ENCODE measurements around the gene ATG2A. TPM values are rescaled to one million over a fixed set of nuclear protein-coding genes. Genes with fewer than 3 reads are reported as not detected.

ATG2A gene
- total and polyA plus RNA-seq, 9 of the 15 experiments (the other 6 are each of a cell fraction or from before 2014, with no cell fraction given), result 0.25 to 45.9 (median 5.2) TPM

DNA sequence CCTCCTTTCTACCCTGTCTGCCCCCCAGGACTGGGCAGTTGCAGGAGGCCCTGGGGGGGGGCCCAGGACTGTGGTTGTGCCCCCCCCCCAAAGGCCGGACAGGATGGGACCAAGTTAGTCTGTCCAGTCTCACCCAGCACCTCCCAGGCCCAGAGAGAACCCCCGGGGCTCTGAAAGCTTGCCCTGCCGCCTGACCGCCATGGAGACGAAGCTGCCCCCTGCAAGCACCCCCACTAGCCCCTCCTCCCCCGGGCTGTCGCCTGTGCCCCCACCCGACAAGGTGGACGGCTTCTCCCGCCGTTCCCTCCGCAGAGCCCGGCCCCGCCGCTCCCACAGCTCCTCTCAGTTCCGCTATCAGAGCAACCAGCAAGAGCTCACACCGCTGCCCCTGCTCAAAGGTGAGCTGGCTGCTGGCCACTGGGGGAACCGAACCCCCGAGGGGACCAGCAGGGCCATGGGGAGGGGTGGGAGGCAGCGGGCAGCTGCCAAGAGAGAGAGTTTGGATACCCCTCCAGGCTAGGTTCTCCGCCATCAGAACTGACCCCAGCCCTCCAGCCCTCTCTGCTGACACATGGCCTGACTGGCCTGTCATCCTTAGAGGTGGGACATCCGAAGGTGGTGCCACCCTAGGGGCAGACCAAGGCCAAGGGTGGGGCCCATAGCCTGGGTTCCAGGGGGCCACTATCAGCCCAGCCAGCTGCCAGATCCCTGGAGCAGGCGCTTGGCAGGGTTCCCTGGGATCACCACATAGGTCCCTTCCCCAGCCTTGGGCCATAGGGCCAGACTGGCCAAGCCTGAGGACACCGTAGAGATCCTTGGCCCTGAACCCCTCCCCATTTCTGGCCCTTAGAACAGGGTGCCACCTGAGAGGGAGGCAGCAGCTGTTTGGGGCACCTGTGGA is 8.8 kb upstream of the ATG2A start:
- no peak overlapping the region for H2AFZ ChIP-seq (ENCODE audit: low read depth, low read length)
- H4K20me1 ChIP-seq (replicated peaks; ENCODE audit: control insufficient read depth, insufficient read depth, low read length), result no peaks in the 10 kb centered on the region
- no peaks in the 10 kb centered on the region for H3K36me3 ChIP-seq (ENCODE audit: control insufficient read depth, insufficient read depth, low read length)
- intact Hi-C loops (cut with micrococcal nuclease), result loop anchor here (2.0 kb wide), 1 partner anchor 71 kb away; the partner anchor contains the start of gene BATF2
- no peaks in the 10 kb centered on the region for H3K27me3 ChIP-seq (ENCODE audit: control insufficient read depth in 2 of 2, insufficient read depth in 2 of 2, low read length in 2 of 2)
- ChIA-PET CTCF (ENCODE audit: low intra/inter-chr PET ratio) (no interaction called here), POLR2A (interaction anchor here (0.6 to 2.6 kb wide), 5 partner anchors 8 to 196 kb away, joined by 3 to 14 read pairs (median 3); partner anchors contain the start of genes BATF2, GPHA2 and MRPL49)
- in situ Hi-C loops (cut with MboI), result no loop called here
- H3K4me2 ChIP-seq (ENCODE audit: insufficient read depth, low read length), result no peak overlapping the region
- 75% methylated on average over 6 of the region's 24 CpGs for WGBS (ENCODE audit: insufficient coverage, low coverage, missing lambda C conversion rate)
- no peaks in the 10 kb centered on the region for H3K9me3 ChIP-seq (replicated peaks; ENCODE audit: control insufficient read depth, insufficient read depth, low read depth, low read length)
- H3K27ac ChIP-seq (ENCODE audit: extremely low read depth, low read depth, low read length), result no peak overlapping the region
- H3K79me2 ChIP-seq (ENCODE audit: control insufficient read depth, insufficient read depth, low read length), result no peaks in the 10 kb centered on the region
- 0 out of 2 replicates have a peak overlapping the region, but pooled peaks have one; percentile 60 for H3K4me3 ChIP-seq
- peak overlapping the region in 1 of 2 experiments; percentile 87; a peak in 3 of 4 replicates for H3K9ac ChIP-seq (ENCODE audit: insufficient read depth in 1 of 2, low read depth in 2 of 2, low read length in 2 of 2)
- BruUV-seq (replicated peaks), result no TSS peak
- DNase-seq (ENCODE audit: extremely low read depth in 1 of 4, low spot score in 3 of 4), result peak in 2 of 4 experiments; percentile 18 to 37
- no peaks in the 10 kb centered on the region for H3K9me1 ChIP-seq (ENCODE audit: control insufficient read depth, insufficient read depth, low read length)
- no peak for FAIRE-seq
- no peak for ATAC-seq
- peaks cover 14 to 41% of the 10 kb centered on the region in 2 experiments; a peak in 4 of 5 replicates for H3K4me1 ChIP-seq (replicated peaks in 1 of 2; ENCODE audit: control insufficient read depth in 2 of 2, insufficient read depth in 2 of 2, low read length in 2 of 2)
- no peak for TF ChIP-seq ZNF79 (CRISPR knock-in tag; IDR thresholded peaks at IDR 0.05; ENCODE audit: low read depth)
- TF ChIP-seq, protein P1, sequence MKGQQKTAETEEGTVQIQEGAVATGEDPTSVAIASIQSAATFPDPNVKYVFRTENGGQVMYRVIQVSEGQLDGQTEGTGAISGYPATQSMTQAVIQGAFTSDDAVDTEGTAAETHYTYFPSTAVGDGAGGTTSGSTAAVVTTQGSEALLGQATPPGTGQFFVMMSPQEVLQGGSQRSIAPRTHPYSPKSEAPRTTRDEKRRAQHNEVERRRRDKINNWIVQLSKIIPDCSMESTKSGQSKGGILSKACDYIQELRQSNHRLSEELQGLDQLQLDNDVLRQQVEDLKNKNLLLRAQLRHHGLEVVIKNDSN (CRISPR knock-in tag; IDR thresholded peaks at IDR 0.05), result 0 out of 2 replicates have a peak, but pooled peaks have one; percentile 7
- TF ChIP-seq POLR2G (IDR thresholded peaks at IDR 0.05; ENCODE audit: low read depth, low read length), result 0 out of 2 replicates have a peak, but pooled peaks have one; percentile 14
- no peak for TF ChIP-seq NFATC3 (IDR thresholded peaks at IDR 0.05)
- no peak for TF ChIP-seq CTBP1 (IDR thresholded peaks at IDR 0.05; ENCODE audit: borderline replicate concordance)
- no peak for TF ChIP-seq POU5F1 (IDR thresholded peaks at IDR 0.05; ENCODE audit: borderline replicate concordance, low read depth, low read length, partially characterized antibody)
- TF ChIP-seq, protein P2, sequence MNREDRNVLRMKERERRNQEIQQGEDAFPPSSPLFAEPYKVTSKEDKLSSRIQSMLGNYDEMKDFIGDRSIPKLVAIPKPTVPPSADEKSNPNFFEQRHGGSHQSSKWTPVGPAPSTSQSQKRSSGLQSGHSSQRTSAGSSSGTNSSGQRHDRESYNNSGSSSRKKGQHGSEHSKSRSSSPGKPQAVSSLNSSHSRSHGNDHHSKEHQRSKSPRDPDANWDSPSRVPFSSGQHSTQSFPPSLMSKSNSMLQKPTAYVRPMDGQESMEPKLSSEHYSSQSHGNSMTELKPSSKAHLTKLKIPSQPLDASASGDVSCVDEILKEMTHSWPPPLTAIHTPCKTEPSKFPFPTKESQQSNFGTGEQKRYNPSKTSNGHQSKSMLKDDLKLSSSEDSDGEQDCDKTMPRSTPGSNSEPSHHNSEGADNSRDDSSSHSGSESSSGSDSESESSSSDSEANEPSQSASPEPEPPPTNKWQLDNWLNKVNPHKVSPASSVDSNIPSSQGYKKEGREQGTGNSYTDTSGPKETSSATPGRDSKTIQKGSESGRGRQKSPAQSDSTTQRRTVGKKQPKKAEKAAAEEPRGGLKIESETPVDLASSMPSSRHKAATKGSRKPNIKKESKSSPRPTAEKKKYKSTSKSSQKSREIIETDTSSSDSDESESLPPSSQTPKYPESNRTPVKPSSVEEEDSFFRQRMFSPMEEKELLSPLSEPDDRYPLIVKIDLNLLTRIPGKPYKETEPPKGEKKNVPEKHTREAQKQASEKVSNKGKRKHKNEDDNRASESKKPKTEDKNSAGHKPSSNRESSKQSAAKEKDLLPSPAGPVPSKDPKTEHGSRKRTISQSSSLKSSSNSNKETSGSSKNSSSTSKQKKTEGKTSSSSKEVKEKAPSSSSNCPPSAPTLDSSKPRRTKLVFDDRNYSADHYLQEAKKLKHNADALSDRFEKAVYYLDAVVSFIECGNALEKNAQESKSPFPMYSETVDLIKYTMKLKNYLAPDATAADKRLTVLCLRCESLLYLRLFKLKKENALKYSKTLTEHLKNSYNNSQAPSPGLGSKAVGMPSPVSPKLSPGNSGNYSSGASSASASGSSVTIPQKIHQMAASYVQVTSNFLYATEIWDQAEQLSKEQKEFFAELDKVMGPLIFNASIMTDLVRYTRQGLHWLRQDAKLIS (CRISPR knock-in tag; IDR thresholded peaks at IDR 0.05), result no peak
- TF ChIP-seq, protein P3, sequence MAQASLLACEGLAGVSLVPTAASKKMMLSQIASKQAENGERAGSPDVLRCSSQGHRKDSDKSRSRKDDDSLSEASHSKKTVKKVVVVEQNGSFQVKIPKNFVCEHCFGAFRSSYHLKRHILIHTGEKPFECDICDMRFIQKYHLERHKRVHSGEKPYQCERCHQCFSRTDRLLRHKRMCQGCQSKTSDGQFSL (CRISPR knock-in tag; IDR thresholded peaks at IDR 0.05), result peak; percentile 71; the same call in 1 of the 2 replicates
- TF ChIP-seq, protein P3 (tag; IDR thresholded peaks at IDR 0.05), result no peak
- no peak for TF ChIP-seq CBFB (CRISPR knock-in tag; IDR thresholded peaks at IDR 0.05)

Measured in K562 (cell line).